Fibroblast of lung (primary cell): ENCODE results near the gene KIAA0586. TPM values are rescaled to one million over a fixed set of nuclear protein-coding genes. Genes with fewer than 3 reads are reported as not detected.

Experiments
- DNase-seq, 2 donors: peaks; one replicate each; pipeline versions ENCODE4 v3.0.0 to v3.0.0-alpha.2; 2010; ENCODE audit warnings: low read depth in 2 of 2
- H2AFZ ChIP-seq: 2 replicates; pipeline ENCODE4 v1.5.1; 2012; ENCODE audit warnings: low read length, control low read depth, inconsistent platforms
- H3K27ac ChIP-seq: 2 replicates; pipeline ENCODE4 v1.5.1; 2011; ENCODE audit warnings: low read length, control low read depth; ENCODE audit not compliant: insufficient read depth
- H3K27me3 ChIP-seq: 2 replicates; pipeline ENCODE4 v1.5.1; 2011; ENCODE audit warnings: mild to moderate bottlenecking, low read length; ENCODE audit not compliant: control insufficient read depth, insufficient read depth
- H3K36me3 ChIP-seq: 2 replicates; pipeline ENCODE4 v1.5.1; 2011; ENCODE audit warnings: low read length; ENCODE audit not compliant: control insufficient read depth, insufficient read depth
- H3K4me1 ChIP-seq: 2 replicates; pipeline ENCODE4 v1.5.1; 2011; ENCODE audit warnings: low read length; ENCODE audit not compliant: control insufficient read depth, insufficient read depth; ENCODE audit errors: extremely low read depth
- H3K4me2 ChIP-seq: 2 replicates; pipeline ENCODE4 v1.5.1; 2011; ENCODE audit warnings: low read length, control low read depth; ENCODE audit not compliant: insufficient read depth; ENCODE audit errors: extremely low read depth
- H3K4me3 ChIP-seq, 4 experiments: fragments of 200-600 bp in 1 of 4; sonication (generic) in 1 of 4; replicated peaks in 1 of 4; 2 replicates each; pipeline ENCODE4 v1.5.1; 2011 to 2016; ENCODE audit warnings: low read length in 4 of 4, low read depth in 3 of 4, mild to moderate bottlenecking in 3 of 4, control low read depth in 2 of 4, inconsistent platforms in 1 of 4, mixed read lengths in 1 of 4; ENCODE audit not compliant: insufficient read depth in 1 of 4; ENCODE audit errors: control extremely low read depth in 1 of 4
- H3K79me2 ChIP-seq: 2 replicates; pipeline ENCODE4 v1.5.1; 2012; ENCODE audit warnings: mild to moderate bottlenecking, low read length, inconsistent platforms; ENCODE audit not compliant: control insufficient read depth, insufficient read depth
- H3K9ac ChIP-seq: 2 replicates; pipeline ENCODE4 v1.5.1; 2011; ENCODE audit warnings: mild to moderate bottlenecking, low read length, control low read depth; ENCODE audit not compliant: insufficient read depth
- H3K9me3 ChIP-seq: 2 replicates; pipeline ENCODE4 v1.5.1; 2012; ENCODE audit warnings: low read depth, low read length; ENCODE audit not compliant: control insufficient read depth, insufficient read depth
- H4K20me1 ChIP-seq: 2 replicates; pipeline ENCODE4 v1.5.1; 2011; ENCODE audit warnings: low read length; ENCODE audit not compliant: control insufficient read depth, insufficient read depth; ENCODE audit errors: extremely low read depth
- CTCF ChIP-seq, 2 donors: IDR thresholded peaks in 1 of 2; conservative IDR thresholded peaks in 1 of 2; 1 replicate in 1 of 2; 2 replicates in 1 of 2; pipeline ENCODE4 v1.5.1; 2011 to 2012; ENCODE audit warnings: low read length in 2 of 2, control low read depth in 1 of 2, inconsistent platforms in 1 of 2, low read depth in 1 of 2, mild to moderate bottlenecking in 1 of 2
- EZH2 ChIP-seq: IDR thresholded peaks from 2 replicates; pipeline ENCODE4 v1.5.1; 2012; ENCODE audit warnings: low read length, control low read depth, mild to moderate bottlenecking; ENCODE audit errors: missing control alignments
- polyA plus RNA-seq, 2 donors: library from polyadenylated mRNA; depleted of rRNA in 1 of 2; stranded (reverse) in 1 of 2; unstranded in 1 of 2; fragments of >200 nt; gene quantifications; 2 replicates each; pipeline ENCODE4 v1.2.1, GENCODE V29; 2011 to 2012; ENCODE audit warnings: missing spikeins in 1 of 2
- total RNA-seq: library from RNA; depleted of rRNA; stranded (reverse); fragments of >200 nt; gene quantifications from 2 replicates; pipeline ENCODE4 v1.2.1, GENCODE V29; 2014

KIAA0586 gene
- total and polyA plus RNA-seq, 2 donors (not counting 1 experiment from before 2014, with no cell fraction given) = 17.8 to 18.9 TPM

GRCh38 chr14:58549105-58549757 is 121.7 kb downstream of the KIAA0586 start:
- H3K36me3 ChIP-seq = no peaks in the 10 kb centered on the region
- no peak overlapping the region for H3K27ac ChIP-seq
- H3K27me3 ChIP-seq = no peaks in the 10 kb centered on the region
- H3K9me3 ChIP-seq = no peaks in the 10 kb centered on the region
- no peak overlapping the region for H2AFZ ChIP-seq
- no peak overlapping the region for H3K4me2 ChIP-seq
- H3K9ac ChIP-seq = no peak overlapping the region
- H4K20me1 ChIP-seq = no peaks in the 10 kb centered on the region
- no peak overlapping the region for H3K4me3 ChIP-seq
- DNase-seq = no peak
- TF ChIP-seq CTCF (conservative IDR thresholded peaks at IDR 0.05 in 1 of 2, IDR thresholded peaks at IDR 0.05 in 1 of 2; ENCODE audit: low read depth in 1 of 2, low read length in 2 of 2) = no peak
- TF ChIP-seq EZH2 = no peak
- no peaks in the 10 kb centered on the region for H3K79me2 ChIP-seq
- H3K4me1 ChIP-seq = no peaks in the 10 kb centered on the region

GRCh38 chr14:58553959-58554358 is 126.4 kb downstream of the KIAA0586 start:
- no peak overlapping the region for H3K9ac ChIP-seq
- no peaks in the 10 kb centered on the region for H4K20me1 ChIP-seq

GRCh38 chr14:58555647-58556046 is 128.1 kb downstream of the KIAA0586 start:
- Histone ChIP-seq H3K4me3 (no peak overlapping the region), H3K4me1 (no peaks in the 10 kb centered on the region), H3K9me3 (no peaks in the 10 kb centered on the region), H3K36me3 (no peaks in the 10 kb centered on the region), H3K27ac (no peak overlapping the region), H3K27me3 (no peaks in the 10 kb centered on the region), H3K79me2 (no peaks in the 10 kb centered on the region), H3K4me2 (no peak overlapping the region), H2AFZ (no peak overlapping the region), H3K9ac (no peak overlapping the region), H4K20me1 (no peaks in the 10 kb centered on the region)
- DNase-seq = no peak
- no peak for TF ChIP-seq EZH2
- TF ChIP-seq CTCF (conservative IDR thresholded peaks at IDR 0.05 in 1 of 2, IDR thresholded peaks at IDR 0.05 in 1 of 2; ENCODE audit: low read depth in 1 of 2, low read length in 2 of 2) = no peak

More at GRCh38 chr14:58553959-58554358, 126.4 kb downstream of the KIAA0586 start:
- Histone ChIP-seq H3K9me3 (no peaks in the 10 kb centered on the region), H3K4me1 (no peaks in the 10 kb centered on the region), H3K79me2 (no peaks in the 10 kb centered on the region), H3K27ac (no peak overlapping the region), H3K36me3 (no peaks in the 10 kb centered on the region), H2AFZ (no peak overlapping the region), H3K4me3 (no peak overlapping the region), H3K4me2 (no peak overlapping the region), H3K27me3 (no peaks in the 10 kb centered on the region)
- no peak for DNase-seq
- TF ChIP-seq CTCF (conservative IDR thresholded peaks at IDR 0.05 in 1 of 2, IDR thresholded peaks at IDR 0.05 in 1 of 2; ENCODE audit: low read depth in 1 of 2, low read length in 2 of 2) = no peak
- TF ChIP-seq EZH2 = no peak
